Testis (tissue), 3 donors: ENCODE results near the gene CELSR1. TPM values are rescaled to one million over a fixed set of nuclear protein-coding genes. Genes with fewer than 3 reads are reported as not detected.

Source experiments
- DNase-seq: peaks from one replicate; pipeline ENCODE4 v3.0.0-alpha.2; 2019
- H3K27ac ChIP-seq, 2 donors: fragments of 200-600 bp; sonication (generic); one replicate each; pipeline ENCODE4 v1.5.1; 2019
- H3K27me3 ChIP-seq: fragments of 200-600 bp; sonication (generic); one replicate; pipeline ENCODE4 v1.5.1; 2019
- H3K36me3 ChIP-seq: fragments of 200-600 bp; sonication (generic); one replicate; pipeline ENCODE4 v1.5.1; 2017; ENCODE audit warnings: low read depth; ENCODE audit errors: missing control alignments
- H3K4me1 ChIP-seq: fragments of 200-600 bp; sonication (generic); one replicate; pipeline ENCODE4 v1.5.1; 2019
- H3K4me3 ChIP-seq, 2 donors: fragments of 200-600 bp; sonication (generic); one replicate each; pipeline ENCODE4 v1.5.1; 2017 to 2019
- H3K9me3 ChIP-seq: fragments of 200-600 bp; sonication (generic); one replicate; pipeline ENCODE4 v1.5.1; 2017
- POLR2A ChIP-seq: fragments of 450-650 bp; IDR thresholded peaks from one replicate; pipeline ENCODE4 v1.6.1; 2017; ENCODE audit warnings: antibody characterized with exemption, mild to moderate bottlenecking, moderate library complexity
- WGBS, 2 donors: methylation state at CpG; one replicate each; pipeline ENCODE4 v1.1.5; 2018; 5-methylcytosine and 5-hydroxymethylcytosine counted together
- intact Hi-C: fragments of 100-400 bp; cut with DNase I; formaldehyde crosslinking; loops from one replicate; pipeline ENCODE4 v1.15.1; 2023; ENCODE audit warnings: low total_unique reads
- polyA plus RNA-seq: library from polyadenylated mRNA; stranded (reverse); fragments of 350-450 nt; fragmentation: Illumina TruSeq; extraction: RNeasy Lipid Tissue Mini Kit (QIAGEN cat#74804); gene quantifications from one replicate; pipeline ENCODE4 v1.2.3, GENCODE V29; 2014; ENCODE audit warnings: low read depth, low replicate concordance; ENCODE audit not compliant: insufficient read depth
- total RNA-seq, 2 donors: library from RNA; depleted of rRNA; stranded (reverse); fragments of >200 nt; gene quantifications; one replicate each; pipeline ENCODE4 v1.2.3, GENCODE V29; 2016
- TF ChIP-seq, protein P1 (sequence below), 3 experiments: fragments of 450-650 bp in 2 of 3; fragments of 200-600 bp in 1 of 3; sonication (generic) in 1 of 3; IDR thresholded peaks; one replicate each; pipeline ENCODE4 v1.5.1; 2016 to 2019; ENCODE audit warnings: antibody characterized with exemption in 3 of 3, mild to moderate bottlenecking in 2 of 3, moderate library complexity in 1 of 3

Gene CELSR1
- total and polyA plus RNA-seq, 3 donors from 2014 or later, result 5.6 to 21.5 (median 13.8) TPM

DNA sequence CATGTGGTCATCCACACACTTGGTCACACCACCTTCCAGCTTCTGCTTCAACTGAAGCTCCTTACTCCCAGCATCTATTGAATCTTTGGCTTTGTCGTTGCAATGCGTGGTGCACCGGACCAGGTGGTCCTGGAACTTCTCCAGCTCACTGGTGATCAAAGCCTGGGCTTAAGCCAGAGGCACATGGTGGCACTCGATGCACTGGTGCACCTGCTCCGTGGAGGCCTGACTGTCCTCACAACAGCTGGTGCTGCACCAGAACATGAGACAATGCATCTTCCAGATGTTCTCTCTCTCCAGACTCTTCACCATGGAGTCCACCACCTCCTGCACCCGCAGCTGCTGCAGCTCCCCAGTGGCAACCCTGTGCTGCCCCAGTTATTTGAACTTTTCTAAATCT, 56.0 kb downstream of the CELSR1 start:
- Histone ChIP-seq H3K27me3 (no peaks in the 10 kb centered on the region), H3K36me3 (no peaks in the 10 kb centered on the region), H3K4me3 (no peak overlapping the region), H3K9me3 (no peaks in the 10 kb centered on the region), H3K27ac (no peak overlapping the region), H3K4me1 (no peaks in the 10 kb centered on the region)
- DNase-seq, result no peak
- intact Hi-C loops, result no loop called here
- WGBS, 2 donors, result 73 to 76% methylated on average over 6 of the region's 6 CpGs
- TF ChIP-seq, protein P1, sequence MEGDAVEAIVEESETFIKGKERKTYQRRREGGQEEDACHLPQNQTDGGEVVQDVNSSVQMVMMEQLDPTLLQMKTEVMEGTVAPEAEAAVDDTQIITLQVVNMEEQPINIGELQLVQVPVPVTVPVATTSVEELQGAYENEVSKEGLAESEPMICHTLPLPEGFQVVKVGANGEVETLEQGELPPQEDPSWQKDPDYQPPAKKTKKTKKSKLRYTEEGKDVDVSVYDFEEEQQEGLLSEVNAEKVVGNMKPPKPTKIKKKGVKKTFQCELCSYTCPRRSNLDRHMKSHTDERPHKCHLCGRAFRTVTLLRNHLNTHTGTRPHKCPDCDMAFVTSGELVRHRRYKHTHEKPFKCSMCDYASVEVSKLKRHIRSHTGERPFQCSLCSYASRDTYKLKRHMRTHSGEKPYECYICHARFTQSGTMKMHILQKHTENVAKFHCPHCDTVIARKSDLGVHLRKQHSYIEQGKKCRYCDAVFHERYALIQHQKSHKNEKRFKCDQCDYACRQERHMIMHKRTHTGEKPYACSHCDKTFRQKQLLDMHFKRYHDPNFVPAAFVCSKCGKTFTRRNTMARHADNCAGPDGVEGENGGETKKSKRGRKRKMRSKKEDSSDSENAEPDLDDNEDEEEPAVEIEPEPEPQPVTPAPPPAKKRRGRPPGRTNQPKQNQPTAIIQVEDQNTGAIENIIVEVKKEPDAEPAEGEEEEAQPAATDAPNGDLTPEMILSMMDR (IDR thresholded peaks at IDR 0.05), result no peak
- no peak for TF ChIP-seq POLR2A

DNA sequence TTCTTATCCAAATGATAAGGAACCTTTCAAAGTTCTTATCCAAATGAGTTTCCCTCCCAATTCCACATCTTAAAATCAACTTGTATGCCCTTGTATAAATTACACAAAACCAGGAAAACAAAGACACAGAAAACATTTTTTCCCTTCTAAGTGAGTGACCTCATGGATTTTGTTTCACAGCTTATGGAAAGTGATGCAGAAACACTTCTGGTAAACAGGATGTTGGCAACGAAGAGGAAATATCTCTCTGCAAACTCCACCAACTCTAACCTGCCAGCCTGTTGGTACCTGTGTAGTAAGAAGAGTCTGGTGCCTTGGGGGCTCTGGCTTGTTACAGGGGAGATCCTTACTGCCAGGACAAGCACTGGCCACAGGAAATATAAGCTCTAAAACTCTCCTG, 57.0 kb downstream of the CELSR1 start:
- Histone ChIP-seq H3K27me3 (no peaks in the 10 kb centered on the region), H3K4me1 (no peaks in the 10 kb centered on the region), H3K9me3 (no peaks in the 10 kb centered on the region), H3K4me3 (no peak overlapping the region), H3K36me3 (no peaks in the 10 kb centered on the region), H3K27ac (no peak overlapping the region)
- WGBS, 2 donors, result 36 to 53% methylated on average over 1 of the region's 1 CpG
- intact Hi-C loops, result no loop called here
- DNase-seq, result no peak
- TF ChIP-seq POLR2A, result no peak
- TF ChIP-seq, protein P1 (IDR thresholded peaks at IDR 0.05), result no peak

DNA sequence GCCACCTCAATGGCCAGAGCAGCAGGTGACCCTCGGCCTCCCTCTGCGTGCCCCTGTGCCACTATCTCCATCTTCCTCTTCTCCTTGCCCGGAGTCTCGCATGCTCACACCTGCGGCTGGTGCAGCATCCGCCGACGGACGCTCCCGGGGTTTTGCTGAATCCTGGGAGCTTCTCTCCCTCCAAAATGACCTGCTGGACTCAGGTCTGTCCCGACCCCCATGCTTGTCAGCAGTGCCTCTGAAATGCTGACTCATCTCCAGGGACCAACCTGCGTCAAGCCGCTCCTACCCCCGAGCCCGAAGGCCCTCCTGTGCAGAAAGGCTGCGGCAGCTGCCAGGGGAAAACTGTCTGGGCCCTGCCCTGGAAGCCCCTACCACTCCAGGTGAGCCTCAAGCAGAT, 58.4 kb downstream of the CELSR1 start:
- Histone ChIP-seq H3K27me3 (no peaks in the 10 kb centered on the region), H3K4me1 (no peaks in the 10 kb centered on the region), H3K27ac (no peak overlapping the region), H3K4me3 (no peak overlapping the region), H3K36me3 (no peaks in the 10 kb centered on the region), H3K9me3 (no peaks in the 10 kb centered on the region)
- TF ChIP-seq, protein P1 (IDR thresholded peaks at IDR 0.05), result no peak
- TF ChIP-seq POLR2A, result no peak
- WGBS, 2 donors, result 86 to 88% methylated on average over 16 of the region's 16 CpGs
- no peak for DNase-seq
- intact Hi-C loops, result no loop called here

DNA sequence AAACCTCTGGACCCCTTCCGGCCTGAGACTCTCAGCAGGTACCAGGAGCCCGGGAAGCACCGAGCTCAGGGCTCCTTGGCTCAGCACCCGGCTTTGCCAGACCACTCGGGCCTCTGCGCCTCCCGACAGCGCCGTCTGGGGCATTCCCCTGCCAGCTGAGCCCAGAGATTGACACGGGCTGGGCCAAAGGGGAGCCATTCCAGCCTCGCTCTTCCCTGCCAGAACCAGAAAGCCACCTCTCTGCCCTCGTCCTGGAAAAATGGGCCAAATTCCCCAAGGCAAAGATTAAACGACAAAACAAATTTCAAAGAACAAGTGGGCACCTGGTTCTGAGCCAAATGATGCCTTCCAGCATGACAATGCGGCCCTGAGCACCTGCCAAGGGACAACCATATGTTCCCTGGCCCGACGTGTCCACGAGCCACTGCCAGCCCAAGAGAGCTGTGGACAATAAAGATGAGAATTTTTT, 59.3 kb downstream of the CELSR1 start:
- TF ChIP-seq POLR2A, result no peak
- TF ChIP-seq, protein P1 (IDR thresholded peaks at IDR 0.05), result no peak
- Histone ChIP-seq H3K4me1 (no peaks in the 10 kb centered on the region), H3K9me3 (no peaks in the 10 kb centered on the region), H3K27me3 (no peaks in the 10 kb centered on the region), H3K4me3 (no peak overlapping the region), H3K27ac (no peak overlapping the region), H3K36me3 (no peaks in the 10 kb centered on the region)
- WGBS, 2 donors, result 95% methylated on average over 14 to 17 of the region's 17 CpGs
- intact Hi-C loops, result no loop called here
- no peak for DNase-seq

DNA sequence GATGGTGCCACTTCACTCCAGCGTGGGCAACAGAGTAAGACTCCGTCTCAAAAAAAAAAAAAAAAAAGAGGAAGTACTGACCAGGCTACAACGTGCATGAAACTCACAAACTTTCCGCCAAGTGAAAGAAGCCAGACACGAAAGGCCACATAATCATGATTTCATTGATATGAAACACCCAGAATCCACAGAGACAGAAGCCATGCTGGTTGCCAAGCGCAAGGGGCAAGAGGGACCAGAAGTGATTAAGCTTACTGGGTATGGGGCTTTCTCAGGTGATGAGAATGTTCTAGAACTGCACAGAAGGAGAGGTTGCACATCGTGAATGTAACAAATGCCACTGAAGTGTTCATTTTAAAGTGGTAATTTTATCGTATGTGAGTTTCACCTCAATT, 60.9 kb downstream of the CELSR1 start:
- Histone ChIP-seq H3K27ac (no peak overlapping the region), H3K4me3 (no peak overlapping the region), H3K36me3 (no peaks in the 10 kb centered on the region), H3K4me1 (no peaks in the 10 kb centered on the region), H3K27me3 (no peaks in the 10 kb centered on the region), H3K9me3 (no peaks in the 10 kb centered on the region)
- intact Hi-C loops, result no loop called here
- no peak for DNase-seq
- 85% methylated on average over 8 of the region's 8 CpGs for WGBS, 2 donors
- no peak for TF ChIP-seq POLR2A
- TF ChIP-seq, protein P1 (IDR thresholded peaks at IDR 0.05), result no peak
